GM12872 (cell line): ENCODE data around the gene MYOF.

Source experiments
- CTCF ChIP-seq: IDR thresholded peaks from 3 replicates; pipeline ENCODE4 v1.5.1; 2011; ENCODE audit warnings: low read depth, mild to moderate bottlenecking, low read length, moderate library complexity; ENCODE audit not compliant: insufficient read depth

The MYOF gene

GRCh38 chr10:93344691-93345090, 137.4 kb downstream of the MYOF start:
- TF ChIP-seq CTCF = no peak

DNA sequence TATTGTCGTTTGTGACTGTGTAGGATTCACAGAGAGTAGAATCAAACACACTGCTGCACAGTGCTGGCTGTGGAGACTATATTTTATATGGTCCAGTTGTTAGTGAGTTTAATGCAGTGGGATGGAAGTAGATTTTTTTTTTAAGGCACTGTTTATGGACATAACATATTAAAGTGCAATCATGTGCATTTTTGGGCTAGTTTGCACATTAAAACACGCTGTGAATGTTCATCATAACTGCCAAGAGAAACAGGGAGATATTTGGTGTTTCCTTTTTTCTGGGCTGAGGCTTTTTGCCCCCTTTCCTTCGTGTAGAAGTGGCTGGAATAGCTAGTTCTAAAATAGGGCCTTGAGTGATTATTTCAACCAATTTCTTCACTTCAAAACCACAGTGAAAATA, 139.2 kb downstream of the MYOF start:
- TF ChIP-seq CTCF = no peak

GRCh38 chr10:93342366-93342765, 139.8 kb downstream of the MYOF start:
- TF ChIP-seq CTCF = no peak

DNA sequence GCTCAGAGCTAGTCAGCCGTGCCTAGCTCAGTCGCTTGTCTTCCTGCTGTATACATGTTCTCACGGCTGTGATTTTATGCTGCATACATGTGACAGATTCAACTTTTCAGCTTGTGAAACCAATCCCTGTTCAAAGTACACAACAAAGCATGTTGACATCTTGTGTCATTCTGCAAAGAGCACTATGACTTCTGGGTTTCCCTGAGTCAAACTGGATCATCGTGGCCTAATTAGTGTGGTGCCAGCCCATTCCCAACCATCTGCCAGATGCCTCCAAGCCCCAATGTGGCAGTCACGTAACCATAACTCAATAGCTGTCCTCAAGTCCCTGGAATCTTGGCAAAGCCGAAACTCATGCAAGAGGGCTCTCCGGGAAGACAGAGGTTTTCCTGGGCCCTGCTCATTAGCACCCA, 144.8 kb downstream of the MYOF start:
- TF ChIP-seq CTCF = no peak

- no peak for TF ChIP-seq CTCF
These were observed 145.5 kb downstream of the MYOF start for GRCh38 chr10:93336678-93337077.

DNA sequence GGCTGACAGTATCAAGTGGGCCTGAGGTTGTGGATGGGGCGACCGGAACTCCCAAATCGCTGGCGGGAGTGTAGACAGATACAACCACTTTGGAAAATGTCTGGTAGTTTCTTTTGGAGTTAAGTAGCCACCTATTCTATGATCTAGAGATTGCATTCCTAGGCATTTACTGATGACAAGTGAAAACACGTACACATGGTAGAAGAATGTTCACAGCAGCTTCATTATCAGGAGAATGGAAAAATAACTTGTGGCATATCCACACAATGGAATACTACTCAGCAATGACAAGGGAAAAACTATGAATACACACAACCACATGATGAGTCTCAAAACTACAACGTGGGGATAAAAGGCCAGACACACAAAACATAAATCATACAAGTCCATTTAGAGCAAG, 146.0 kb downstream of the MYOF start:
- no peak for TF ChIP-seq CTCF

- no peak for TF ChIP-seq CTCF
These were observed 147.2 kb downstream of the MYOF start for GRCh38 chr10:93334901-93335327.

- TF ChIP-seq CTCF = no peak
These were observed 148.0 kb downstream of the MYOF start for GRCh38 chr10:93334181-93334580.
